Fibroblast of mammary gland (primary cell): ENCODE results near the gene FKBP15.
"Not testable (repeated sequence)": the region's sequence is repeated elsewhere in the genome, so short reads cannot be mapped to it uniquely, and the experiment has no call there.

Experiments
- DNase-seq: peaks from one replicate; pipeline ENCODE4 v3.0.0-alpha.2; 2010; ENCODE audit warnings: low read depth
- H3K4me3 ChIP-seq: 2 replicates; pipeline ENCODE4 v1.5.1; 2011; ENCODE audit warnings: low read depth, mild to moderate bottlenecking, low read length, moderate library complexity; ENCODE audit not compliant: control insufficient read depth
- TF ChIP-seq, protein P1 (sequence below): conservative IDR thresholded peaks from 2 replicates; pipeline ENCODE4 v1.5.1; 2011; ENCODE audit warnings: low read depth, low read length, inconsistent platforms; ENCODE audit not compliant: control insufficient read depth, insufficient read depth

The FKBP15 gene

GRCh38 chr9:113258282-113258681, 37.2 kb upstream of the FKBP15 start:
- no peak overlapping the region for H3K4me3 ChIP-seq
- DNase-seq = no peak
- TF ChIP-seq, protein P1, sequence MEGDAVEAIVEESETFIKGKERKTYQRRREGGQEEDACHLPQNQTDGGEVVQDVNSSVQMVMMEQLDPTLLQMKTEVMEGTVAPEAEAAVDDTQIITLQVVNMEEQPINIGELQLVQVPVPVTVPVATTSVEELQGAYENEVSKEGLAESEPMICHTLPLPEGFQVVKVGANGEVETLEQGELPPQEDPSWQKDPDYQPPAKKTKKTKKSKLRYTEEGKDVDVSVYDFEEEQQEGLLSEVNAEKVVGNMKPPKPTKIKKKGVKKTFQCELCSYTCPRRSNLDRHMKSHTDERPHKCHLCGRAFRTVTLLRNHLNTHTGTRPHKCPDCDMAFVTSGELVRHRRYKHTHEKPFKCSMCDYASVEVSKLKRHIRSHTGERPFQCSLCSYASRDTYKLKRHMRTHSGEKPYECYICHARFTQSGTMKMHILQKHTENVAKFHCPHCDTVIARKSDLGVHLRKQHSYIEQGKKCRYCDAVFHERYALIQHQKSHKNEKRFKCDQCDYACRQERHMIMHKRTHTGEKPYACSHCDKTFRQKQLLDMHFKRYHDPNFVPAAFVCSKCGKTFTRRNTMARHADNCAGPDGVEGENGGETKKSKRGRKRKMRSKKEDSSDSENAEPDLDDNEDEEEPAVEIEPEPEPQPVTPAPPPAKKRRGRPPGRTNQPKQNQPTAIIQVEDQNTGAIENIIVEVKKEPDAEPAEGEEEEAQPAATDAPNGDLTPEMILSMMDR = no peak

DNA sequence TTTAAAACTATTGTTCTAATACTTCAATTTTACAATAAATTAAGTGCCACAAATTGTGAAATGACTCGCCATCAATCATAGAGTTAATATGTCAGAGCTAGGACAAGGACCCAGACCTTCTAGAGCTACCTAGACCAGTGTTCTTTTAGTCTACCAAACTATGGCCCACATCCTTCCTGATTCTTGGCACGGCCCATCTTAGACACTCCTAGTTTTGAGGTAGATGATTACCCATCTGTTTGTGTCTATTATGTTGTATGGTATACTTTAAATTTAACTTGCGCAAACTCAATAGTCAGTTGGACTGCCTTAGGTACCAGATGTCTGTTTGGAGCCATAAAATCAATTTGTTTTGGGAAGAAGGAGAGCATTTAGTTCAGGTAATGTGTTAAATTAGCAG, 36.8 kb upstream of the FKBP15 start:
- no peak overlapping the region for H3K4me3 ChIP-seq
- TF ChIP-seq, protein P1 = no peak
- no peak for DNase-seq

GRCh38 chr9:113255438-113255837, 34.4 kb upstream of the FKBP15 start:
- no peak for DNase-seq
- TF ChIP-seq, protein P1 = no peak
- no peak overlapping the region for H3K4me3 ChIP-seq

- no peak for DNase-seq
- no peak overlapping the region for H3K4me3 ChIP-seq
- TF ChIP-seq, protein P1 = no peak
Observed at GRCh38 chr9:113254991-113255390, 33.9 kb upstream of the FKBP15 start.

- DNase-seq = no peak
- no peak overlapping the region for H3K4me3 ChIP-seq
- TF ChIP-seq, protein P1 = no peak
Observed at GRCh38 chr9:113250807-113251206, 29.7 kb upstream of the FKBP15 start.

DNA sequence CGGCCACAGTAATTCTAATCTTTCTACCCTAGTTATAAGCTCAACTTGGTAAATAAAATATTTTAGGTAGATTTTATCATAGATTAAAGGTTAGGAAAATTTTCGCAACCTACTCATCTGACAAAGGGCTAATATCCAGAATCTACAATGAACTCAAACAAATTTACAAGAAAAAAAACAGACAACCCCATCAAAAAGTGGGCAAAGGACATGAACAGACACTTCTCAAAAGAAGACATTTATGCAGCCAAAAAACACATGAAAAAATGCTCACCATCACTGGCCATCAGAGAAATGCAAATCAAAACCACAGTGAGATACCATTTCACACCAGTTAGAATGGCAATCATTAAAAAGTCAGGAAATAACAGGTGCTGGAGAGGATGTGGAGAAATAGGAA, 28.6 kb upstream of the FKBP15 start:
- H3K4me3 ChIP-seq, DNase-seq: not testable (repeated sequence)

DNA sequence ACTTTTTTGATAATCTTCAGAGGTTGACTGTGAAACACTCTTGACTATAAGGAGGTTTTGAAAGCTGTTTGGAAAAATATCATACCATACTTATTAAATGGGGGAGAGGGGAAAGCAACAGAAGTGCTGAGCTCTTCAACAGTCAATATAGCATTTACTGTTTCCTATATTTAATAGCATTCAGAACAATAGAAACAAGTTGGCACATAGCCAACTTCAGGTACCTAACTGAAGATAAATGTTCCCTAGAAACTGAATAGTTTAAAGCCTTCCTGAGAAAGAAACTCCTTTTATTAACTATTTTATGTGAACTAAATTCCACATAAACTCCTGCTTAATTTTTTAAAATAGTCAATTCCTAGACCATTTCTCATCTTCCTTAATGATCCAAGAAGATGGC, 26.6 kb upstream of the FKBP15 start:
- TF ChIP-seq, protein P1 = no peak
- DNase-seq = no peak
- no peak overlapping the region for H3K4me3 ChIP-seq

- no peak overlapping the region for H3K4me3 ChIP-seq
- TF ChIP-seq, protein P1 = no peak
- DNase-seq = no peak
Observed at GRCh38 chr9:113246928-113247327, 25.9 kb upstream of the FKBP15 start.
